ENCODE data around the gene SERPING1.

GRCh38 chr11:57637626-57638004, 40.1 kb downstream of the SERPING1 start:
- TF ChIP-seq, protein P1, sequence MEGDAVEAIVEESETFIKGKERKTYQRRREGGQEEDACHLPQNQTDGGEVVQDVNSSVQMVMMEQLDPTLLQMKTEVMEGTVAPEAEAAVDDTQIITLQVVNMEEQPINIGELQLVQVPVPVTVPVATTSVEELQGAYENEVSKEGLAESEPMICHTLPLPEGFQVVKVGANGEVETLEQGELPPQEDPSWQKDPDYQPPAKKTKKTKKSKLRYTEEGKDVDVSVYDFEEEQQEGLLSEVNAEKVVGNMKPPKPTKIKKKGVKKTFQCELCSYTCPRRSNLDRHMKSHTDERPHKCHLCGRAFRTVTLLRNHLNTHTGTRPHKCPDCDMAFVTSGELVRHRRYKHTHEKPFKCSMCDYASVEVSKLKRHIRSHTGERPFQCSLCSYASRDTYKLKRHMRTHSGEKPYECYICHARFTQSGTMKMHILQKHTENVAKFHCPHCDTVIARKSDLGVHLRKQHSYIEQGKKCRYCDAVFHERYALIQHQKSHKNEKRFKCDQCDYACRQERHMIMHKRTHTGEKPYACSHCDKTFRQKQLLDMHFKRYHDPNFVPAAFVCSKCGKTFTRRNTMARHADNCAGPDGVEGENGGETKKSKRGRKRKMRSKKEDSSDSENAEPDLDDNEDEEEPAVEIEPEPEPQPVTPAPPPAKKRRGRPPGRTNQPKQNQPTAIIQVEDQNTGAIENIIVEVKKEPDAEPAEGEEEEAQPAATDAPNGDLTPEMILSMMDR (IDR thresholded peaks at IDR 0.05), result no peak
- TF ChIP-seq POLR2A (IDR thresholded peaks at IDR 0.05), result no peak

Measured in thyroid gland (tissue), 4 donors.